Esophagus squamous epithelium (tissue), 4 donors: ENCODE data around the gene CELF2.

ENCODE experiments used
- CTCF ChIP-seq, 6 experiments: fragments of 450-650 bp in 4 of 6; fragments of 200-600 bp in 2 of 6; sonication (generic) in 2 of 6; IDR thresholded peaks; one replicate each; pipeline ENCODE4 v1.5.1; 2016 to 2019; ENCODE audit warnings: antibody characterized with exemption in 6 of 6, mild to moderate bottlenecking in 4 of 6, moderate library complexity in 4 of 6
- POLR2A ChIP-seq, 4 donors: fragments of 450-650 bp; IDR thresholded peaks; one replicate each; pipeline ENCODE4 v1.6.1; 2017; ENCODE audit warnings: antibody characterized with exemption in 4 of 4, mild to moderate bottlenecking in 4 of 4, moderate library complexity in 3 of 4

- TF ChIP-seq CTCF (IDR thresholded peaks at IDR 0.05): no peak
- no peak for TF ChIP-seq POLR2A (IDR thresholded peaks at IDR 0.05)
Measured at GRCh38 chr10:11197878-11198277, 180.2 kb downstream of the CELF2 start.
